Inferior parietal cortex (tissue), 1 donor: ENCODE results near the gene HSF2BP.
"Not testable (repeated sequence)": the region's sequence is repeated elsewhere in the genome, so short reads cannot be mapped to it uniquely, and the experiment has no call there.

ENCODE experiments used
- DNase-seq: peaks from one replicate; pipeline ENCODE4 v3.0.0-alpha.2; 2016; ENCODE audit errors: extremely low spot score

The HSF2BP gene

GRCh38 chr21:43651926-43652325 lies 7.4 kb downstream of the HSF2BP start:
- DNase-seq, result not testable (repeated sequence)

- DNase-seq, result no peak
Observed at GRCh38 chr21:43648171-43648570, 11.1 kb downstream of the HSF2BP start.

GRCh38 chr21:43646550-43647260 lies 12.6 kb downstream of the HSF2BP start:
- peak; percentile 93 for DNase-seq

DNA sequence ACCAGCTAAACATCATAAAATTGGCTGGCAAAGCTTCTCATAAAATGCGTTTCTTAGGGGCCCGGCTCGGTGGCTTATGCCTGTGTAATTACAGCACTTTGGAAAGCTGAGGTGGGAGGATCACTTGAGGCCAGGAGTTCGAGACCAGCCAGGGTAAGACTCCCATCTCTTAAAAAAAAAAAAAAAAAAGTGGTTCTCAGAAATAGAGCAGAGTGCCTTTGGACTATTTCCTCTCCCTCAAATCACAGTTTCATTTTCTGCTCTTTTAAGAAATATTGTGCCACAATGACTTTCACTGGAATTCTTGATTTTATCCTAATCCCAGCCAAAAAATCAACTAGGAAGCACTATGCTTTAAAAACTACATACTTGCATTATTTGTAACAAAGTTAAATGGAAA lies 13.3 kb downstream of the HSF2BP start:
- DNase-seq, result no peak

- peak; percentile 67 for DNase-seq
Observed at GRCh38 chr21:43645136-43645891, 14.0 kb downstream of the HSF2BP start.

GRCh38 chr21:43644609-43645008 lies 14.7 kb downstream of the HSF2BP start:
- peak; percentile 21 for DNase-seq

DNA sequence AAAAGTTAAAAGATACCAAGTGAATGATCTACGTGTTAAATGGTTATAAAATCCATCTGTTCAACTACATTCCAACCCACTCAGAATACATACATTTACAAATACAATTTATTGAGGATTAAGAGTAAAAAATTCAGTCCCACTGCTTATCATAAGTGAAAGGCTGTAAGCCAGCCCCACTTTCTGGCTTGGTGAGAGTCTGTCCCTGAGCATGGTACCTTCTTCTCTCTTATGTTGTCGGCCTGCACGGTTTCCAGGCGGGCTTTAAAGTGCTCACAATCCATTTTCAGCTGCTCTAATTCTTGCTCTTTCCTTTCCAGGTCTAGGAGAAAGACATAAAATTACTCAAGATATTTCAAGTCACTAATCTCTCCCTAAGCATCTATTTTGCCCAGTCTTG lies 15.2 kb downstream of the HSF2BP start:
- DNase-seq, result no peak

- no peak for DNase-seq
Observed at GRCh38 chr21:43643193-43643592, 16.1 kb downstream of the HSF2BP start.

DNA sequence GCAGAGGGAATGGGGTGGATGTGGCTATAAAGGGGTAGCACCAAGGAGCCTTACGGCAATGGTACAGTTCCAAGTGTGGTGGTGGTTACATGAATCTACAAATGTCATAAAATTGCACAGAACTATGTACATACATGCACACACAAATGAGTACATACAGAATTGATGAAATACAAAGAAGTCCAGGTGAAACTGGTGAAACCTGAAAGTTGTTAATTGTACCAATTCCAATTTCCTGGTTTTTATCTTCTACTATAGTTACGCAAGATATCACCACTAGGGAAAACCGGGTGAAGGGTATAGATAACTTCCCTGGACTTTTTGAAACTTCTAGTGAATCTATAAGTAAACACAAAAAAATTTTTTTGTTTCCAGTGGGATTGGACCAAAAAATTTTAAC lies 18.9 kb downstream of the HSF2BP start:
- DNase-seq, result no peak

DNA sequence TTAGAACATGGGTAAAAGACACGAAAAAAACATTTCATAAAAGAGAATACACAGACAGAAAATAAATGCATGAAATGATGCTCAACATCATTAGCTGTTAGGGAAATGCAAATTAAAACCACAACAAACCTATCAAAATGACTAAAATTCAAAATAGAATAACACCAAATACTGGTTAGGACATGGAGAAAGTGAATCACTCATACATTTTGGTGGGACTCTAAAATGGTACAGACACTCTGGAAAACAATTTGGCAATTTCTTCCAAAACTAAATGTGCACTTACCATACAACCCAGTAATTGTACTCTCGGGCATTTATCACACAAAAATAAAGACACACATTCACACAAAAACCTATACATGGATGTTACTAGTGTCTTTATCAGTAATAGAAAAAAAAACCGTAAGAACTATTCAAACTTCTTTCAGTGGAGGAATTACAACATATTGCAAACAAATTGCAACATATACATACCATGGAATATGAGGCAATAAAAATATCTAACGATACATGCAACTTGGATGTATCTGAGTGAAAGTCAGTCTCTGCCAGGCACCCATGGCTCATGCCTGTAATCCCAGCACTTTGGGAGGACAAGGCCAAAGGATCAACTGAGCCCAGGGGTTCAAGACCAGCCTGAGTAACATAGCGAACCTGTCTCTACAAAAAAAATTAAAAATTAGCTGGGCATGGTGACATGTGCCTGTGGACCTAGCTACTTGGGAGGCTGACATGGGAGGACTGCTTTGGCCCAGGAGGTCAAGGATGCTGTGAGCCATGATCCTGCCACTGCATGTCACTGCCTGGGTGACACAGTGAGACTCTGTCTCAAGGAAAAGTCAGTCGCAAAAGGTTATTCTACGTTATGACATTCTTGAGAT lies 19.6 kb downstream of the HSF2BP start:
- no peak for DNase-seq

- DNase-seq, result no peak
Observed at GRCh38 chr21:43637530-43638158, 21.6 kb downstream of the HSF2BP start.

- DNase-seq, result no peak
Observed at GRCh38 chr21:43635436-43635835, 23.9 kb downstream of the HSF2BP start.

- DNase-seq, result no peak
Observed at GRCh38 chr21:43634618-43635017, 24.7 kb downstream of the HSF2BP start.

- no peak for DNase-seq
Observed at GRCh38 chr21:43632373-43632905, 26.8 kb downstream of the HSF2BP start.

DNA sequence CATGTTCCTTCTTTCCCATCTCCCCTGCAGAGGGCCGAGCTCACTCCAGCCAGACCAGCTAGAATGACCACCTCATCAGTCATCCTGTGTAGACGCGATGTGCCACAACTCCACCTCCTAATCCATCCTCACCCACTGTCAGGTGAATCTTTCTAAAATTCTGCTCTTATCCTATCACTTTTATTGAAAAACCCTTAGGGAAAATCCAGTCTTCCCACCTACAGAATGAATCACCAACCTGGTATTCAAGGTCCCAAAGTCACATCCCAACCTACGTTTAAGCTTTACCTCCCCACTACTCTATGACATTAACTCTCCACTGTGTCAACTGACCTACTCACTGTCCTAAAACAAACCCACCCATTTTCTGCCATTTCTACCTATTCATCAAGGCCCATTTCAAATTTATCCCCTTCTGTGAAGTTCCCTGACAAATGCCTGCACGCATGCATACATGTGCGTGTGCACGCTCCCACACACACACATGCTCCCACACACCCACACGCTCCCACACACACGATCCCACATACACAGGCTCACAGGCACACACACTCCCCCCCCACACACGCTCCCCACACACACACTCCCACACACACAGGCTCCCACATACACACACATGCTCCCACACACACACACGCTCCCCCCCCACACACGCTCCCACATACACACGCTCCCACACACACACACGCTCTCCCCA lies 27.7 kb downstream of the HSF2BP start:
- no peak for DNase-seq

DNA sequence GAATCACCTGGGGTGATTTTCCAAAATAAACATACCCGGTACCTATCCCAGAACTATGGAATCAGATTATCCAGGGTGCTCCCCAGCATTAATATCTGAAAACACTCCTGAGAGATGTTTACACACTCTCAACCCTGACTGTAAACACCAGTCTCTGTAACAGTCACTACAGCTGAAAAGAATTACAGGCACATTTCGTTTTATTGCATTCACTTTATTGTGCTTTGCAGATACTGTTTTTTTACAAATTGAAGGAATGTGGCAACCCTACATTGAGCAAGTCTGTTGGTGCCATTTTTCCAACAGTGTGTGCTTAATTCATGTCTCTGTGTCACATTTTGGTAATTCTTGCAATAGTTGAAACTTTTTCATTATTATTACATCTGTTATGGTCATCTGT lies 31.8 kb downstream of the HSF2BP start:
- DNase-seq, result no peak

GRCh38 chr21:43626390-43626789 lies 32.9 kb downstream of the HSF2BP start:
- no peak for DNase-seq

- no peak for DNase-seq
Observed at GRCh38 chr21:43624339-43624738, 34.9 kb downstream of the HSF2BP start.

- DNase-seq, result no peak
Observed at GRCh38 chr21:43623588-43623987, 35.7 kb downstream of the HSF2BP start.

DNA sequence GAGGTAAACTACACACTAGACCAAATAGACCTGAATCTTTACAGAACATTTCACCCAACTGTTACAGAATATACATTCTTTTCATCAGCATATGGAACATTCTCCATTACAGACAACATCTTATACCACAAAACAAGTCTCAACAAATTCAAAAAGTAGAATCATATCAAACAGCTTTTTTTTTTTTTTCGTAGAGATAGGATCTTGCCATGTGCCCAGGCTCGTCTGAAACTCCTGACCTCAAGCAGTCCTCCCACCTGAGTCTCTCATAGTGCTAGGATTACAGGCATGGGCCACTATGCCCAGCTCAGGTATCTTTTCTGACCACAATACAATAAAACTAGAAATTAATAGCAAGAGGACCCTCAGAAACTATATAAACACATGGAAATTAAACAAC lies 36.5 kb downstream of the HSF2BP start:
- DNase-seq, result no peak

DNA sequence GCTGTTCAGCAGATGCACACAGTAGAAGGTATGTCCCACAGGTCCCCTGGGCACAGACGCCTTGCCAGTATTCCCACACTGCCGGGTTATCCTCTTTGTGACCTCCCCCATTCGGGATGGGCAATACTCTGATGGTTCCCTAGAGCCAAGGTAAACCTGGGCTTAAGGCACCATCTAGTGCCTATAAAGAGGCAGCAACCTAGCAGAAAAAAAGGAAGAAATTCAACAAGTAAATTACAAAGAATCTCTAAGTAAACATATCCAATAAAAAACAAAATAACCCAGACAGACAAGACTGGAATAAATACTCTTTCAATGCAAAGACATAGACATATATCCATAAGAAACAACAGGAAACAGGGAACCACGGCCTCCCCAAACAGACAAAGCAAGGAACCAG lies 39.4 kb downstream of the HSF2BP start:
- DNase-seq, result no peak
